ENCODE measurements around the gene IL6R.
A peak's percentile ranks its signal among the peaks of the same experiment; 100 is the strongest.

Gene IL6R

GRCh38 chr1:154453574-154454352, 48.6 kb downstream of the IL6R start:
- no peak for DNase-seq

- no peak for DNase-seq
Observed at GRCh38 chr1:154454386-154455120, 49.4 kb downstream of the IL6R start.

- DNase-seq: no peak
Observed at GRCh38 chr1:154456631-154457030, 51.5 kb downstream of the IL6R start.

- no peak for DNase-seq
Observed at GRCh38 chr1:154459080-154459479, 53.9 kb downstream of the IL6R start.

GRCh38 chr1:154460695-154461260, 55.6 kb downstream of the IL6R start:
- DNase-seq: no peak

- peak; percentile 62 for DNase-seq
Observed at GRCh38 chr1:154463512-154463990, 58.4 kb downstream of the IL6R start.

GRCh38 chr1:154465621-154466195, 60.6 kb downstream of the IL6R start:
- no peak for DNase-seq

GRCh38 chr1:154466206-154466605, 61.1 kb downstream of the IL6R start:
- no peak for DNase-seq

- no peak for DNase-seq
Observed at GRCh38 chr1:154466921-154467417, 61.8 kb downstream of the IL6R start.

GRCh38 chr1:154467434-154468102, 62.4 kb downstream of the IL6R start:
- DNase-seq: no peak

GRCh38 chr1:154468535-154469250, 63.5 kb downstream of the IL6R start:
- DNase-seq: no peak

GRCh38 chr1:154469844-154470560, 64.9 kb downstream of the IL6R start:
- DNase-seq: no peak

GRCh38 chr1:154471304-154471703, 66.2 kb downstream of the IL6R start:
- no peak for DNase-seq

- DNase-seq: no peak
Observed at GRCh38 chr1:154474802-154475201, 69.7 kb downstream of the IL6R start.

GRCh38 chr1:154476791-154477190, 71.6 kb downstream of the IL6R start:
- no peak for DNase-seq

GRCh38 chr1:154478013-154478412, 72.9 kb downstream of the IL6R start:
- DNase-seq: no peak

GRCh38 chr1:154478639-154479038, 73.5 kb downstream of the IL6R start:
- no peak for DNase-seq

- DNase-seq: peak; percentile 56
Observed at GRCh38 chr1:154479764-154480421, 74.8 kb downstream of the IL6R start.

- DNase-seq: no peak
Observed at GRCh38 chr1:154481053-154481452, 75.9 kb downstream of the IL6R start.

GRCh38 chr1:154483941-154484803, 79.0 kb downstream of the IL6R start:
- DNase-seq: no peak

Measured in activated gamma-delta T cell treated with Interleukin-2 at 50 U/mL for 16 hours (primary cell).